ENCODE results near the gene ME3.

GRCh38 chr11:86499723-86500129, 172.7 kb downstream of the ME3 start:
- no peak for TF ChIP-seq TAF1 (IDR thresholded peaks at IDR 0.05; ENCODE audit: borderline replicate concordance, insufficient read depth, low read length)
- TF ChIP-seq REST (IDR thresholded peaks at IDR 0.05; ENCODE audit: insufficient read depth in 1 of 2, low read depth in 2 of 2, low read length in 2 of 2): no peak
- TF ChIP-seq POLR2AphosphoS5 (IDR thresholded peaks at IDR 0.05; ENCODE audit: low read depth, low read length): no peak
- no peak for TF ChIP-seq FOXP2 (optimal IDR thresholded peaks at IDR 0.05; ENCODE audit: borderline replicate concordance, extremely low read depth, extremely low read length, insufficient read depth)
- TF ChIP-seq SIN3A (IDR thresholded peaks at IDR 0.05; ENCODE audit: borderline replicate concordance, insufficient read depth, low read length): no peak

All from PFSK-1 (cell line).